ENCODE data around the gene KLK15.
A peak's percentile ranks its signal among the peaks of the same experiment; 100 is the strongest.

KLK15 gene

GRCh38 chr19:50861010-50861409 is 27.6 kb upstream of the KLK15 start:
- no peak for DNase-seq (ENCODE audit: low read depth)
- TF ChIP-seq CTCF (IDR thresholded peaks at IDR 0.05; ENCODE audit: control insufficient read depth, extremely low read depth, insufficient read depth) = no peak
- no peak overlapping the region for H3K4me3 ChIP-seq (ENCODE audit: low read depth, low read length)

GRCh38 chr19:50859849-50860248 is 26.5 kb upstream of the KLK15 start:
- no peak for DNase-seq (ENCODE audit: low read depth)
- no peak for TF ChIP-seq CTCF (IDR thresholded peaks at IDR 0.05; ENCODE audit: control insufficient read depth, extremely low read depth, insufficient read depth)
- H3K4me3 ChIP-seq (ENCODE audit: low read depth, low read length) = no peak overlapping the region

GRCh38 chr19:50858886-50859285 is 25.5 kb upstream of the KLK15 start:
- DNase-seq (ENCODE audit: low read depth) = no peak
- no peak; the same call in 1 of the 2 replicates for TF ChIP-seq CTCF (IDR thresholded peaks at IDR 0.05; ENCODE audit: control insufficient read depth, extremely low read depth, insufficient read depth)

GRCh38 chr19:50857366-50857765 is 24.0 kb upstream of the KLK15 start:
- TF ChIP-seq CTCF (IDR thresholded peaks at IDR 0.05; ENCODE audit: control insufficient read depth, extremely low read depth, insufficient read depth) = no peak
- peak overlapping the region; percentile 66 for H3K4me3 ChIP-seq (ENCODE audit: low read depth, low read length)
- DNase-seq (ENCODE audit: low read depth) = no peak

More at GRCh38 chr19:50858886-50859285, 25.5 kb upstream of the KLK15 start:
- H3K4me3 ChIP-seq (ENCODE audit: low read depth, low read length) = peak overlapping the region; percentile 66

GRCh38 chr19:50854636-50855410 is 21.4 kb upstream of the KLK15 start, which contains the start of gene KLK3:
TSS of gene KLK3 (plus strand) at chr19:50854915. CDS start at chr19:50854956, 41 bp downstream.
- TF ChIP-seq CTCF (IDR thresholded peaks at IDR 0.05; ENCODE audit: control insufficient read depth, extremely low read depth, insufficient read depth) = no peak
- peak; percentile 81 for DNase-seq (ENCODE audit: low read depth)

GRCh38 chr19:50851620-50852019 is 18.2 kb upstream of the KLK15 start:
- DNase-seq (ENCODE audit: low read depth) = peak; percentile 94
- TF ChIP-seq CTCF (IDR thresholded peaks at IDR 0.05; ENCODE audit: control insufficient read depth, extremely low read depth, insufficient read depth) = no peak
- H3K4me3 ChIP-seq (ENCODE audit: low read depth, low read length) = no peak overlapping the region

More at GRCh38 chr19:50854636-50855410, 21.4 kb upstream of the KLK15 start, which contains the start of gene KLK3:
- peak within 1 kb of the TSS; percentile 66 for H3K4me3 ChIP-seq (ENCODE audit: low read depth, low read length)
